Esophagus squamous epithelium (tissue), 4 donors: Measurements from ENCODE around the gene KIF5B.

Source experiments
- CTCF ChIP-seq, 6 experiments: fragments of 450-650 bp in 4 of 6; fragments of 200-600 bp in 2 of 6; sonication (generic) in 2 of 6; IDR thresholded peaks; one replicate each; pipeline ENCODE4 v1.5.1; 2016 to 2019; ENCODE audit warnings: antibody characterized with exemption in 6 of 6, mild to moderate bottlenecking in 4 of 6, moderate library complexity in 4 of 6
- POLR2A ChIP-seq, 4 donors: fragments of 450-650 bp; IDR thresholded peaks; one replicate each; pipeline ENCODE4 v1.6.1; 2017; ENCODE audit warnings: antibody characterized with exemption in 4 of 4, mild to moderate bottlenecking in 4 of 4, moderate library complexity in 3 of 4

GRCh38 chr10:31972519-31973041 lies 83.6 kb downstream of the KIF5B start:
- no peak for TF ChIP-seq CTCF (IDR thresholded peaks at IDR 0.05)
- no peak for TF ChIP-seq POLR2A (IDR thresholded peaks at IDR 0.05)
